ENCODE results near the gene PARVB. TPM values are rescaled to one million over a fixed set of nuclear protein-coding genes. Genes with fewer than 3 reads are reported as not detected.

PARVB gene
- total and polyA plus RNA-seq, 10 of the 15 experiments (the other 5 are each of a cell fraction or from before 2014, with no cell fraction given): 5.2 to 264 (median 76.0) TPM

DNA sequence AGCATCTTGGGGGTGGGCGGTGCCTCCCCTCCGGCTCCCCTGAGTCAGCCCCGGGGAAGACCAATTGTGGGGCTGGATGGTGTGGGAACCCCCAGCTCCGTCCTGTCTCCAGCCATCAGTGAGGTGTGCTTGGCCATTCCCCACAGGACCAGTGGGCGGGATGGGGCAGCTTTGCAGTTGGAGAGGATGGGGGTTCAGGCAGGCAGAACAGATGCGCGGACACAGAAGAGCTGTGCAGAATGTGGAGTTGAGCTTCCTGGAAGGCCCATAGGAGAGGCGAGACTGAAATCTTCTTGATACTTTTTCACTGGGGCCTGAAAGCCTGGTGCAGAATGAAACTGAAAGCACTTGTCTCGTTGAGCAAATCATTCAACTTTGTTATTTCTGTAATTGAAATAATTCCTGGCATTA is 23.8 kb downstream of the PARVB start (continued):
- TF ChIP-seq, protein P1, sequence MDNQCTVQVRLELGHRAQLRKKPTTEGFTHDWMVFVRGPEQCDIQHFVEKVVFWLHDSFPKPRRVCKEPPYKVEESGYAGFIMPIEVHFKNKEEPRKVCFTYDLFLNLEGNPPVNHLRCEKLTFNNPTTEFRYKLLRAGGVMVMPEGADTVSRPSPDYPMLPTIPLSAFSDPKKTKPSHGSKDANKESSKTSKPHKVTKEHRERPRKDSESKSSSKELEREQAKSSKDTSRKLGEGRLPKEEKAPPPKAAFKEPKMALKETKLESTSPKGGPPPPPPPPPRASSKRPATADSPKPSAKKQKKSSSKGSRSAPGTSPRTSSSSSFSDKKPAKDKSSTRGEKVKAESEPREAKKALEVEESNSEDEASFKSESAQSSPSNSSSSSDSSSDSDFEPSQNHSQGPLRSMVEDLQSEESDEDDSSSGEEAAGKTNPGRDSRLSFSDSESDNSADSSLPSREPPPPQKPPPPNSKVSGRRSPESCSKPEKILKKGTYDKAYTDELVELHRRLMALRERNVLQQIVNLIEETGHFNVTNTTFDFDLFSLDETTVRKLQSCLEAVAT (IDR thresholded peaks at IDR 0.05): no peak
- TF ChIP-seq, protein P2, sequence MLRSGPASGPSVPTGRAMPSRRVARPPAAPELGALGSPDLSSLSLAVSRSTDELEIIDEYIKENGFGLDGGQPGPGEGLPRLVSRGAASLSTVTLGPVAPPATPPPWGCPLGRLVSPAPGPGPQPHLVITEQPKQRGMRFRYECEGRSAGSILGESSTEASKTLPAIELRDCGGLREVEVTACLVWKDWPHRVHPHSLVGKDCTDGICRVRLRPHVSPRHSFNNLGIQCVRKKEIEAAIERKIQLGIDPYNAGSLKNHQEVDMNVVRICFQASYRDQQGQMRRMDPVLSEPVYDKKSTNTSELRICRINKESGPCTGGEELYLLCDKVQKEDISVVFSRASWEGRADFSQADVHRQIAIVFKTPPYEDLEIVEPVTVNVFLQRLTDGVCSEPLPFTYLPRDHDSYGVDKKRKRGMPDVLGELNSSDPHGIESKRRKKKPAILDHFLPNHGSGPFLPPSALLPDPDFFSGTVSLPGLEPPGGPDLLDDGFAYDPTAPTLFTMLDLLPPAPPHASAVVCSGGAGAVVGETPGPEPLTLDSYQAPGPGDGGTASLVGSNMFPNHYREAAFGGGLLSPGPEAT (IDR thresholded peaks at IDR 0.05; ENCODE audit: low read depth): peak; percentile 58; the same call in 1 of the 2 replicates
- TF ChIP-seq, protein P3, sequence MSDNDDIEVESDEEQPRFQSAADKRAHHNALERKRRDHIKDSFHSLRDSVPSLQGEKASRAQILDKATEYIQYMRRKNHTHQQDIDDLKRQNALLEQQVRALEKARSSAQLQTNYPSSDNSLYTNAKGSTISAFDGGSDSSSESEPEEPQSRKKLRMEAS (IDR thresholded peaks at IDR 0.05; ENCODE audit: low read depth, low read length): no peak
- TF ChIP-seq, protein P4, sequence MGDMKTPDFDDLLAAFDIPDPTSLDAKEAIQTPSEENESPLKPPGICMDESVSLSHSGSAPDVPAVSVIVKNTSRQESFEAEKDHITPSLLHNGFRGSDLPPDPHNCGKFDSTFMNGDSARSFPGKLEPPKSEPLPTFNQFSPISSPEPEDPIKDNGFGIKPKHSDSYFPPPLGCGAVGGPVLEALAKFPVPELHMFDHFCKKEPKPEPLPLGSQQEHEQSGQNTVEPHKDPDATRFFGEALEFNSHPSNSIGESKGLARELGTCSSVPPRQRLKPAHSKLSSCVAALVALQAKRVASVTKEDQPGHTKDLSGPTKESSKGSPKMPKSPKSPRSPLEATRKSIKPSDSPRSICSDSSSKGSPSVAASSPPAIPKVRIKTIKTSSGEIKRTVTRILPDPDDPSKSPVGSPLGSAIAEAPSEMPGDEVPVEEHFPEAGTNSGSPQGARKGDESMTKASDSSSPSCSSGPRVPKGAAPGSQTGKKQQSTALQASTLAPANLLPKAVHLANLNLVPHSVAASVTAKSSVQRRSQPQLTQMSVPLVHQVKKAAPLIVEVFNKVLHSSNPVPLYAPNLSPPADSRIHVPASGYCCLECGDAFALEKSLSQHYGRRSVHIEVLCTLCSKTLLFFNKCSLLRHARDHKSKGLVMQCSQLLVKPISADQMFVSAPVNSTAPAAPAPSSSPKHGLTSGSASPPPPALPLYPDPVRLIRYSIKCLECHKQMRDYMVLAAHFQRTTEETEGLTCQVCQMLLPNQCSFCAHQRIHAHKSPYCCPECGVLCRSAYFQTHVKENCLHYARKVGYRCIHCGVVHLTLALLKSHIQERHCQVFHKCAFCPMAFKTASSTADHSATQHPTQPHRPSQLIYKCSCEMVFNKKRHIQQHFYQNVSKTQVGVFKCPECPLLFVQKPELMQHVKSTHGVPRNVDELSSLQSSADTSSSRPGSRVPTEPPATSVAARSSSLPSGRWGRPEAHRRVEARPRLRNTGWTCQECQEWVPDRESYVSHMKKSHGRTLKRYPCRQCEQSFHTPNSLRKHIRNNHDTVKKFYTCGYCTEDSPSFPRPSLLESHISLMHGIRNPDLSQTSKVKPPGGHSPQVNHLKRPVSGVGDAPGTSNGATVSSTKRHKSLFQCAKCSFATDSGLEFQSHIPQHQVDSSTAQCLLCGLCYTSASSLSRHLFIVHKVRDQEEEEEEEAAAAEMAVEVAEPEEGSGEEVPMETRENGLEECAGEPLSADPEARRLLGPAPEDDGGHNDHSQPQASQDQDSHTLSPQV (IDR thresholded peaks at IDR 0.05): no peak
- TF ChIP-seq EGR1 (IDR thresholded peaks at IDR 0.05; ENCODE audit: borderline replicate concordance in 1 of 2, low read depth in 2 of 2, low read length in 2 of 2) (peak in 1 of 2 experiments; percentile 33; a peak in 1 of 3 replicates), SMC3 (IDR thresholded peaks at IDR 0.05; ENCODE audit: borderline replicate concordance, low read length) (0 out of 2 replicates have a peak, but pooled peaks have one; percentile 5), BRCA1 (IDR thresholded peaks at IDR 0.05; ENCODE audit: low read depth, low read length) (no peak)

All from GM12878 (cell line).